Measurements from ENCODE around the gene NTNG1. TPM values are rescaled to one million over a fixed set of nuclear protein-coding genes. Genes with fewer than 3 reads are reported as not detected.

Gene NTNG1
- total RNA-seq, 1 donor from 2014 or later: not detected

GRCh38 chr1:107344268-107344760 is 203.5 kb downstream of the NTNG1 start:
- no peak for TF ChIP-seq CTCF (IDR thresholded peaks at IDR 0.05)
- Histone ChIP-seq H3K27me3 (no peaks in the 10 kb centered on the region), H3K36me3 (no peaks in the 10 kb centered on the region), H3K9me3 (no peaks in the 10 kb centered on the region), H3K4me3 (no peak overlapping the region), H3K27ac (no peak overlapping the region), H3K4me1 (no peaks in the 10 kb centered on the region)
- no peak for DNase-seq (ENCODE audit: low spot score in 2 of 2)
- intact Hi-C loops (cut with DNase I): no loop called here

- intact Hi-C loops (cut with DNase I): no loop called here
- H3K4me1 ChIP-seq: no peaks in the 10 kb centered on the region
- no peaks in the 10 kb centered on the region for H3K36me3 ChIP-seq
- TF ChIP-seq CTCF (IDR thresholded peaks at IDR 0.05): no peak
- DNase-seq (ENCODE audit: low spot score in 2 of 2): no peak
- H3K27me3 ChIP-seq: no peaks in the 10 kb centered on the region
- no peak overlapping the region for H3K27ac ChIP-seq
- H3K9me3 ChIP-seq: no peaks in the 10 kb centered on the region
- no peak overlapping the region for H3K4me3 ChIP-seq
Observed at GRCh38 chr1:107344836-107345235, 204.0 kb downstream of the NTNG1 start.

GRCh38 chr1:107352850-107353249 is 212.0 kb downstream of the NTNG1 start:
- Histone ChIP-seq H3K4me3 (no peak overlapping the region), H3K4me1 (no peaks in the 10 kb centered on the region), H3K27me3 (no peaks in the 10 kb centered on the region), H3K9me3 (no peaks in the 10 kb centered on the region), H3K27ac (no peak overlapping the region), H3K36me3 (no peaks in the 10 kb centered on the region)
- DNase-seq (ENCODE audit: low spot score in 2 of 2): no peak
- no peak for TF ChIP-seq CTCF (IDR thresholded peaks at IDR 0.05)
- intact Hi-C loops (cut with DNase I): no loop called here

GRCh38 chr1:107357376-107357775 is 216.5 kb downstream of the NTNG1 start:
- Histone ChIP-seq H3K4me3 (no peak overlapping the region), H3K27ac (no peak overlapping the region), H3K27me3 (no peaks in the 10 kb centered on the region), H3K36me3 (no peaks in the 10 kb centered on the region), H3K9me3 (no peaks in the 10 kb centered on the region), H3K4me1 (no peaks in the 10 kb centered on the region)
- no peak for DNase-seq (ENCODE audit: low spot score in 2 of 2)
- no peak for TF ChIP-seq CTCF (IDR thresholded peaks at IDR 0.05)
- intact Hi-C loops (cut with DNase I): no loop called here

- DNase-seq (ENCODE audit: low spot score in 2 of 2): no peak
- intact Hi-C loops (cut with DNase I): no loop called here
- no peak overlapping the region for H3K4me3 ChIP-seq
- no peak overlapping the region for H3K27ac ChIP-seq
- H3K9me3 ChIP-seq: no peaks in the 10 kb centered on the region
- no peak for TF ChIP-seq CTCF (IDR thresholded peaks at IDR 0.05)
- H3K36me3 ChIP-seq: no peaks in the 10 kb centered on the region
- H3K4me1 ChIP-seq: no peaks in the 10 kb centered on the region
- no peaks in the 10 kb centered on the region for H3K27me3 ChIP-seq
Observed at GRCh38 chr1:107358619-107359327, 217.9 kb downstream of the NTNG1 start.

Data from ascending aorta (tissue), 2 donors.